HFF-Myc (cell line): ENCODE results near the gene NAT8.
"Not testable (repeated sequence)": the region's sequence is repeated elsewhere in the genome, so short reads cannot be mapped to it uniquely, and the experiment has no call there.

ENCODE experiments used
- DNase-seq: peaks from one replicate; pipeline ENCODE4 v3.0.0-alpha.2; 2011; ENCODE audit warnings: low read depth; ENCODE audit errors: extremely low read depth
- H3K4me3 ChIP-seq: replicated peaks from 2 replicates; pipeline ENCODE4 v1.5.1; 2011; ENCODE audit warnings: low read depth, mild to moderate bottlenecking, control low read depth, low read length
- CTCF ChIP-seq: IDR thresholded peaks from 2 replicates; pipeline ENCODE4 v1.5.1; 2012; ENCODE audit warnings: mild to moderate bottlenecking, low read depth, low read length, control low read depth; ENCODE audit errors: missing control alignments

NAT8 gene

DNA sequence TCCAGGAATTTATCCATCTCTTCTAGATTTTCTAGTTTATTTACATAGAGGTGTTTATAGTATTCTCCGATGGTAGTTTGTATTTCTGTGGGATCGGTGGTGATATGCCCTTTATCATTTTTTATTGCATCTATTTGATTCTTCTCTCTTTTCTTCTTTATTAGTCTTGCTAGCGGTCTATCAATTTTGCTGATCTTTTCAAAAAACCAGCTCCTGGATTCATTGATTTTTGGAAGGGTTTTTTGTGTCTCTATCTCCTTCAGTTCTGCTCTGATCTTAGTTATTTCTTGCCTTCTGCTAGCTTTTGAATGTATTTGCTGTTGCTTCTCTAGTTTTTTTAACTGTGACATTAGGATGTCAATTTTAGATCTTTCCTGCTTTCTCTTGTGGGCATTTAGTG is 25.0 kb upstream of the NAT8 start:
- not testable (repeated sequence) for H3K4me3 ChIP-seq, DNase-seq

DNA sequence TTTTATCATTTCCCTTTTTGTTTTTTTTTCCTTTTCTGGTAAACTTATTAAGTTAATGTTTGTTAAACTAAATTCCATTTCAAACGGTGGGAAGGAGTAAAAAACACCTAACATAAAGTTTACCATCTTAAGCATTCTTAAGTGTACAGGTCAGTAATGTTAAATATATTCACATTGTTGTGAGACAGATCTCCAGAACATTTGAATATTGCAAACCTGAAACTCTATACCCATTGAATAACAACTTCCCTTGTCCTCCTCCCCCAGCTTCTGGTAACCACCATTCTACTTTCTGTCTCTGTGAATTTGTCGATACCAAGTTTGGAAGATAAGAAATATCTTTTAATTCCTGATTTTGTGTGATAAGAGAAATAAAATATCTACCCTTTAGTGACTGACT is 12.0 kb upstream of the NAT8 start:
- H3K4me3 ChIP-seq: no peak overlapping the region
- TF ChIP-seq CTCF: no peak
- no peak for DNase-seq

DNA sequence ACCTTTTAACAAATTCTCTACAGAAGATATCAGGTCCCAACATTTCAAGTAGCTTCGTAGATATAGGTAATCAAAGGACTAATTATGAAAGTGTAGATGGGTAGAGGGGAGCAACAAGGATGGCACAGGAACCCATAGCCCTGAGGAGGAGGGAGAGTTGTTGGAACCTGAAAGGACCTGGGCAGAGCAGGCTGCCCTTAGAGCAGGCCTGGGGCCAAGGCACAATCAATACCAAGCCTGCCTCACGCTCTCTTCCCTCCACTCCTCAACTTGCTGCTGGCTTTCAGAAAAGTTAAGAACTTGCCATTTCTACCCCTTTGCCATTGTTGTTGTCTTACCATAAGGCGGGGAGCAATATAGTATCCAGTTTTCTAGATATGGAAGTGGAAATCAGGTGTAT is 10.1 kb upstream of the NAT8 start:
- no peak overlapping the region for H3K4me3 ChIP-seq
- DNase-seq: no peak
- no peak for TF ChIP-seq CTCF

- DNase-seq: no peak
- no peak for TF ChIP-seq CTCF
- H3K4me3 ChIP-seq: no peak overlapping the region
Measured at GRCh38 chr2:73651591-73652230, 9.5 kb upstream of the NAT8 start.

DNA sequence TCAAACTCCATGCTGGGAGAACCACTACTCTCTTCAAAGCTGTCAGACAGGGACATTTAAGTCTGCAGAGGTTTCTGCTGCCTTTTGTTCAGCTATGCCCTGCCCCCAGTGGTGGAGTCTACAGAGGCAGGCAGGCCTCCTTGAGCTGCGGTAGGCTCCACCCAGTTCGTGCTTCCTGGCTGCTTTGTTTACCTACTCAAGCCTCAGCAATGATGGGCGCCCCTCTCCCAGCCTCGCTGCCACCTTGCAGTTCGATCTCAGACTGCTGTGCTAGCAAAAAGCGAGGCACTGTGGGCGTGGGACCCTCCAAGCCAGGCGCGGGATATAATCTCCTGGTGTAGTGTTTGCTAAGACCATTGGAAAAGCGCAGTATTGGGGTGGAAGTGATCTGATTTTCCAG is 5.5 kb upstream of the NAT8 start:
- not testable (repeated sequence) for DNase-seq, H3K4me3 ChIP-seq

DNA sequence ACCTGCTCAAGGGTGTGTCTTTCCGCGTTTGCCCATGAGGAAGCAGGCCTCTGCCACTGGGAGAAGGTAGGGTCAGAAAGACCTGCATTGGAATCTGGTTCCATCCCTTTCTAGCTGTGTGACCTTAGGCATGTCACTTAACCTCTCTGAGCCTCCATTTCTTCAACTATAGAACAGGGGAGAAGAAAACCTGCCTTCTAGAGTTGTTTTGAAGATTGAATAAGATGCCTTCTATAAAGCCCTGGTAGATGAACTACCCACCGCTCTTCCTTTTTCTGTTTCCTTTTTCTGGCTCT is 507 bp downstream of the NAT8 start:
- no peak for TF ChIP-seq CTCF
- H3K4me3 ChIP-seq: no peak overlapping the region
- no peak for DNase-seq

- no peak for TF ChIP-seq CTCF
Measured at GRCh38 chr2:73640946-73641766, 1.1 kb downstream of the NAT8 start.

DNA sequence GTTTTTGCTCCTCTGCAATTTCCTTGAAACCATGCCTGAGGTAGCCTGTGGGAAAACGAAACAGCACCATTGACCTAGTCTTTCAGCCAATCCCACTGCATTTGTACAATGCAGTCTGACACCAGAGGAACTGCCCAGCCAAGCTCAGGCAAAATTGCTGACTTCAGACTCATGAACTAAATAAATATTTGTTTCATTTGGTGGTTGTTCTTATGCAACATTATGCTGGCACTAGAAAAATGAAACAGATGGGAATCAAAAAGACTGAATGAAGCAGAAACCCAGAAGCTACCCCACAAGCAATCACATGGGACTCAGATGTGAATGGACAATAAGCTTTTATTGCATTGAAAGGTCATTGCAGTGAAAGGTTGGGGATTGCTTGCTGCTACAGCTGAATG is 1.7 kb downstream of the NAT8 start:
- DNase-seq: no peak
- H3K4me3 ChIP-seq: no peak overlapping the region
- TF ChIP-seq CTCF: no peak

More at GRCh38 chr2:73640946-73641766, 1.1 kb downstream of the NAT8 start:
- H3K4me3 ChIP-seq: no peak overlapping the region
- no peak for DNase-seq
